ENCODE data around the gene GAK.
"Not testable (repeated sequence)": the region's sequence is repeated elsewhere in the genome, so short reads cannot be mapped to it uniquely, and the experiment has no call there.

Gene GAK

GRCh38 chr4:931960-932712 is at the start of gene GAK, which contains the start of gene TMEM175:
Gene GAK (minus strand): TSS chr4:932316. CDS start chr4:932187, 129 bp downstream.
Gene TMEM175 (plus strand): TSS chr4:932460. CDS start chr4:947740, 15,280 bp downstream.
- peak; percentile 86 to 91 for DNase-seq

- DNase-seq, result no peak
Measured at GRCh38 chr4:978957-979701, 47.0 kb upstream of the GAK start.

GRCh38 chr4:976016-976415 is 43.9 kb upstream of the GAK start:
- not testable (repeated sequence) for DNase-seq

- DNase-seq, result no peak
Measured at GRCh38 chr4:974668-975067, 42.6 kb upstream of the GAK start.

GRCh38 chr4:973431-974397 is 41.6 kb upstream of the GAK start, which contains the start of gene DGKQ:
Gene DGKQ (minus strand): TSS chr4:973569. CDS start chr4:973482, 87 bp downstream.
- peak; percentile 84 to 87 for DNase-seq

GRCh38 chr4:972651-973424 is 40.7 kb upstream of the GAK start:
- DNase-seq, result no peak

- DNase-seq, result no peak
Measured at GRCh38 chr4:971666-972500, 39.8 kb upstream of the GAK start.

- DNase-seq, result no peak
Measured at GRCh38 chr4:970854-971520, 38.9 kb upstream of the GAK start.

GRCh38 chr4:970046-970745 is 38.1 kb upstream of the GAK start:
- DNase-seq, result no peak

GRCh38 chr4:968621-969394 is 36.7 kb upstream of the GAK start:
- no peak for DNase-seq

- no peak for DNase-seq
Measured at GRCh38 chr4:968221-968620, 36.1 kb upstream of the GAK start.

GRCh38 chr4:967113-968104 is 35.3 kb upstream of the GAK start:
- no peak for DNase-seq

GRCh38 chr4:966266-967112 is 34.4 kb upstream of the GAK start:
- DNase-seq, result no peak

- DNase-seq, result no peak
Measured at GRCh38 chr4:965766-966134, 33.6 kb upstream of the GAK start.

GRCh38 chr4:965048-965765 is 33.1 kb upstream of the GAK start:
- no peak for DNase-seq

All from hippocampal formation (tissue), 2 donors.